CD4-positive, alpha-beta T cell treated with Interleukin-4 for 4 hours (primary cell): ENCODE results near the gene PXMP4.
A peak's percentile ranks its signal among the peaks of the same experiment; 100 is the strongest.

Source experiments
- DNase-seq: peaks from one replicate; pipeline ENCODE4 v3.0.0-alpha.2; 2020

The PXMP4 gene

DNA sequence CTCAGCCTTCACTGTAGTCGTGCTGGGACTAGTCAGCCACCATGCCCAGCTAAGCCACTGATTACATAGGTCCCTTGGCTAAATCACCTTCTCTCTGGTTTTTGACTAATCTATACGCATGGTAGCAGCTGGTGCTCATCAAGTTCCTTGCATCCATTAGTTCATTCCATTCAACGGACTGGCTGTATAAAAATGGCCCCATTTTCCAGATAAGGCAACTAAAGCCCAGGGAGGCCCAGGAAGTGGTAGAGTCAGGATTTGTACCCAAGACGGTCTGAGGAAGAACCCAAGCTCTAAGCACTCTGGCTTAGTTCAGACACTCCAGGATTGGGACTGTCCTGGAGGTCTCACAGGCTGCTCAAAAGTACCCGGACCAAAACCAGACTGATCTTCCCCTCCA is 38.8 kb downstream of the PXMP4 start:
- DNase-seq, result no peak

DNA sequence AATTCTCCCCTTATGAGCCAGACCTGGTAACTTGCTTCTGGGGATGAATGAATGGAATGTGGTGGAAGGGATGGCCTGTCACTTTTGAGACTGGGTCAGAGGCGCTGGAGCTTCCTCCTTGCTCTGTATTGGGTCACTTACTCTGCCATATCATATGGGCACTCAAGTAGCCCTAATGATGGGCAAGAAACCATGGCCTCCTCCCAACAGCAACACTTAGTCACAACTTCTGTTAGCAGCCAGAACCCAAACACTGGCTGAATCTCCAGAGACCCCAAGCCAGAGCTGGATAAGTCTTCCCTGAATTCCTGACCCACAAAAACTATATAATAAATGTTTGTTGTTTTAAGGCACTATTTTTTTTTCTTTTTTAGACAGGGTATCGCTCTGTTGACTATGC is 39.4 kb downstream of the PXMP4 start:
- no peak for DNase-seq

DNA sequence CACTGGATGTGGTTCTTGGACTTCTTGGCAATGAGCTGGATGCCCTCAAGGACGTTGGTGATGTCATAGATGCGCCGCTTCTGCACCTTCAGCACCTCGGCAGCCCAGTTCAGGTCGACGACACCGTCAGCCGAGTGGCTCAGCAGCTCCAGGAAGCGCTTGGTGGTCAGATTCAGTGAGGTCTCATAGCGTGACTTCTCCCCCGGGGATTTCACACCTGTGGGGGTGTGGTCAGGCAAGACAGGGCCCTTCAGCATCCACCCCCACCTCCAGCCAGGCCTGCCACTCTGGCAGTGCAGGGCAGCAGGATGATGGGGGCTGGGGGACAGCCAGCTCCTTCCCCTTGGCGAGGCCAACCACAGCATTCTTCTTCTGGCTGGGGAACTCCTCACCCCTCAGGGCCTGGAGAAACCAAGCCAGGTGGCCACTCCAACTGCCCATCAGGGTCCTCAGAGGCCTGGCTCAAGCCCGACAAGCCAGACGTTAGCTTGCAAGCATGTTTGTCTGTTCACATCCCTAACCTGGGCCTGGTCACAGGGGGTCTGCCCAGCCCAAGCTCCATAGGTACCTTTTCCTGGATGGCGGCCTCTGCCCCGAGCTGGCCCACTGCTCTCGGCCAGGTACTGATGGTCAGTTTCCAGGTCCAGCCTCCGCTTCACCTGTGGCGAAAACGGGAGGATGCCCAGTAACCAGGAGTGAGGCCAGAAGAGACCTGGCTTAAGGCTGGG is 40.2 kb downstream of the PXMP4 start:
- DNase-seq, result peak; percentile 59

DNA sequence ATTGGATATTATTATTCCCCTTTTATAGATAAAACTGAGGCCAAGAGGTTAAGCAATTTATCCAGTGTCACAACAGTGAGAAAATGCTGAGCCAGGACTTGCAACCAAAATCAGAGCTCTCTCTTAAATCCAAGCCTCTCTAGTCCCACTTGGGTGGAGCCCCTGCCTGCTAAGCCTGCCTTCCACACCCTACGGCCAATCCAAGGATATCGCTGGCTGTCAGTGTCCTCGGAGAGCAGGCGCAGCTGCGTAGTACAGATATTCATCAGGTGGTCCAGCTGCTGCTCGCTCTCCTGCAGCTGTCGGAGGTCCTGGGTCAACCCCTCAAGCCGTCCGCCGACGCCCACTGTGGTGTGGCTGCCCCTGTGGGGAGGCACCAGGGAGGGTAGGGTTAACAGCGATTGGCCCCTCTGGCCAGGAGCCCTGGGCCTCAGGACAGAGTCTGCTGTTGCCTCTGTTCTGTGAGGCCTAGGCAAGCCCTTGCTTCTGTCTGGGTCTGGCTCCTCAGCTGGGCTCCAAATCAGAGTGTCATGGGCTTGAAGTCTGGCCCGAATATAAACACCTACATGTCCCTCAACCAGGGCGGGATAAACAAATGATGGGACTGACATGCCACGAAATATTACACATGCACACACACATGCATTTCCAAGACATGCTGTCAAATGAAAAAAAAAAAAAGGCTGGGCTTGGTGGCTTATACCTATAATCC is 42.0 kb downstream of the PXMP4 start:
- no peak for DNase-seq

DNA sequence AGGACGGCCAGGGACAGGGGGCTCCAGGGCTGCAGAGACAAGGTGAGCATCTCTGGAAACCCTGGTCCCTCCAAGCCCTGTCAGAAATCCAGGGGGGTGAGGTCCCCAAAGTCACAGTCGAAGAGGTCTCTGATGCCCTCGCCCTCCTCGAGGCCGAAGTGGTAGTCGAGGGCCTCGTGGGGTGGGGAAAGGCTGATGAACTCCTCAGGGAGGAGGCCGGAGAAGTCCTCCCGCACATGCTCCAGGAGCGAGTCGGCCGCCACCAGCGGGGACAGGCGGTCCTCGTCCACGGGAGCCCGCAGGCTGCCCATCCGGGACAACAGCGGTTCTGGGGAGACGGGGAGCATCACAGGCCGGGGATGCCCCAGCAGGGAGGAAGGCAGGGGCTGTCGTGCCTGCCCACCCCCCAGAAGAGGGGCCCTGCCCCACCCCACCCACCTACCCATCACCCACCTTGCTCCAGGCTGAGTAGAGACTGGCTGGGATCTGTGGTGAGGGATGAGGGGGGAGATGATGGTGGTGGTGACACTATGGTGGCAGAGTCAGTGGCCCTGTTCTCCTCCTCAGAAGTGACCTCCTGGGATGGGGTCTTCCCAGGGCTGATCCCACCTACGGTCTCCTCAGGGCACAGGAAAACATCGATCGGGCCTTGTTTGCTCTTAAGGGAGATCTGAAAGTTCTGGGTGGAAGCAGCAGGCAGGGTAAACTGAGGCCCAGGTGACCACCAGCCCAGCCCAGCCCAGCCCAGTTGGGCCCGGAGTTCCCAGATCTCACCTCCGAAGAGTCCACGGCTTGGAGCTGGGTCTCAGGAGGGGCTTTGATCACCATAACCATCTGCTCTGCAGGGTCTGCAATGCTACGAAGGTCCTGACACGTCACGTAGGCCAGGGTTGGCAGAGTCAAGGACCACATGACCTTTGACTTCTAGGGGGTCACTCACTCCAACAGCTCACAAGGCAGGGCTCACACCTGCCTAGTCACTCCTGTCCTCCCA is 43.2 kb downstream of the PXMP4 start:
- DNase-seq, result no peak

DNA sequence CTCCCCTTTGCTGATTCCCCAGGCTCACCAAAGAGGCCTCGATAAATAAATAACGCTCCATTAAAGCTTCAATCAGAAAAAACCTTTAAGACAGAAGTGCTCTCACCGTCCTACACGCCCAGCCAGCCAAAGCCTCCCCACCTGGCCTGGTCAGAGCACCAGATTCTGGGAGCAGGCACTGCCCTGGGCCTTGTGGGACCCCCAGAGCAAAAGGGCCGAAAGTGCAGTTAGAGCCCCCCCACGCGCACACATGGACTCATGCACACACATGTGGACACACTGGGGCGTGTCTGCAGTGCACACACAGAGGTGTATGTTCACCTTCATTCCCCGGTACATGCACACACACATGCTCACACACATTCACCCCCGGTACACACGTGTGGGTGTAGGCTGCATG is 44.0 kb downstream of the PXMP4 start:
- DNase-seq, result no peak

DNA sequence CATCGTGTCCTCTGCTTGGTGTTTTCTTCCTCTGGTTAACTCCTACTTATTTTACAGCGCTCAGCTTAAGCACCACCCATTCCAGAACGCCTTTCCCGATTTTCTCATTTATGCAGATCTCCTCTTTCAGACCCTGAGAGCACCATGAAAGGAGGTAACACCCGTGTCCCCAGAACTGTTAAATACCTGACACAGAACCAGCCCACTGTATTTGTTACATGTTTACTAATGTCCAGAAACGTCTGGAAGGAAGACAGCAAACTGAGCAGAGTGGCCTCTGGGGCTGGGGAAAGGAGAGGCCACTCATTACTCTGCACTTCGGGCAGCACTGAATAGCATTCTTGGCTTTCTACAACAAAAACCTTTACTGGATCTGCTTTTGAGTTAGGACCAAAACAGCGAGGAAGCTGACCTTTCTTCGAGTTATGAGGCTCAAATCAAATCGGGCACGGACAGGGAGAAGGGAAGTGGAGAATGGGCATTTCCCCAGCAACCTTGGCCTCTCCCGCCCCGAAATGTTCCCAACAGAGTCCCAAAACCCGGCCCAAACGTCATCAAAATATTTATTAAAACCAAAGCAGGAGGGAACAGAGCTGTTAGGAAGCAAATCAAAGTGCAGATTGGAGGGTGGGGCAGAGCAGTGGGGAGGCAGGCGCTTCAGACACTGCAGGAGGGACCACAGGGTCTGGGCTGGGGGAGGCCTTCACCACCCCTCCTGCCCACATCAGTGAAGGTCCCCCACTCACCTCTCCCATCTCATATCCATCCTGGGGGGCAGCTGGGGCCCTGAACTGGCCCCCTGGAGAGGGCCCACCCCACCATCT is 44.8 kb downstream of the PXMP4 start:
- no peak for DNase-seq

DNA sequence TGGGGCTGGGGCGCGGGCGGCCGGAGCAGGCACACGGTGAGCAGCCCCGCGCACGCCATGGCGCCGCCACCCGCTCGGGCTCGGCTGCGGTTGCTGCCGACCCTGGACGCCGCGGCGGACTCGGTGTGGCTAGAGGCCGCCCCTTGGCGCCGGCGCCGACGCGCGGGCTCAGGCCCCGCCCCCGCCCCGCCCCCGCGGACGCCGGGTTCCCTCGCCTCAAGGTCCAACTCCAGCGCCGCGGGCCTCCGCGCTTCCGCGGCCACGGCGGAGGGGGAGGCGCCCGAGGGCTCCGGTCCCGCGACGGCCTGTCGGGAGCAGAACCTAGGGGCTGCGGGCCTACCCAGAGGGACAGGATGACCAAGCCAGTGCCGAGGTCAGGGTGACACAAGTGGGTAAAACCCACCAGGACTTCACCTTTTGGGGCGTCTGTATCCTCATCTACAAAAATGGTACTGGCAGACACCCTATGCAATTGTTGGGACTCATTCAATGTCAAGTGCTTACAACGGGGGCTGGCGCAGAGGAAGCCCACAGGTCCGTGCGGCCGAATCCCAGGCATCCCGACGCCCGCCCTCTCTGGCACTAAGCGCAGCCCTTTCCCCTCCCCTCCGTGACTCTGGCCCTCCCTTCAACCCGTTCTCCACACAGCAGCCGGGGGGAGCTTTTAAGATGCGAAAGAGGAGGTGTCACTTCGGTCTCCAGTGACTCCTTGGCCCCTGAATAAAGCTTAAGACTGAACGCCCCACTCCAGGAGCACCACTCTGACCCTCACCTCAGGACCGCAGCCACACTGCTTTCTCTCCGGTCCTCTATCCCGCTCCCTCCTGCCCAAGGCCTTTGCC is 45.6 kb downstream of the PXMP4 start, which contains the start of gene NECAB3:
Gene NECAB3, minus strand, starts transcription at position 135 of the 842 bp plus-strand sequence. Its CDS starts 76 bp downstream, at position 59.
- peak; percentile 42 for DNase-seq

DNA sequence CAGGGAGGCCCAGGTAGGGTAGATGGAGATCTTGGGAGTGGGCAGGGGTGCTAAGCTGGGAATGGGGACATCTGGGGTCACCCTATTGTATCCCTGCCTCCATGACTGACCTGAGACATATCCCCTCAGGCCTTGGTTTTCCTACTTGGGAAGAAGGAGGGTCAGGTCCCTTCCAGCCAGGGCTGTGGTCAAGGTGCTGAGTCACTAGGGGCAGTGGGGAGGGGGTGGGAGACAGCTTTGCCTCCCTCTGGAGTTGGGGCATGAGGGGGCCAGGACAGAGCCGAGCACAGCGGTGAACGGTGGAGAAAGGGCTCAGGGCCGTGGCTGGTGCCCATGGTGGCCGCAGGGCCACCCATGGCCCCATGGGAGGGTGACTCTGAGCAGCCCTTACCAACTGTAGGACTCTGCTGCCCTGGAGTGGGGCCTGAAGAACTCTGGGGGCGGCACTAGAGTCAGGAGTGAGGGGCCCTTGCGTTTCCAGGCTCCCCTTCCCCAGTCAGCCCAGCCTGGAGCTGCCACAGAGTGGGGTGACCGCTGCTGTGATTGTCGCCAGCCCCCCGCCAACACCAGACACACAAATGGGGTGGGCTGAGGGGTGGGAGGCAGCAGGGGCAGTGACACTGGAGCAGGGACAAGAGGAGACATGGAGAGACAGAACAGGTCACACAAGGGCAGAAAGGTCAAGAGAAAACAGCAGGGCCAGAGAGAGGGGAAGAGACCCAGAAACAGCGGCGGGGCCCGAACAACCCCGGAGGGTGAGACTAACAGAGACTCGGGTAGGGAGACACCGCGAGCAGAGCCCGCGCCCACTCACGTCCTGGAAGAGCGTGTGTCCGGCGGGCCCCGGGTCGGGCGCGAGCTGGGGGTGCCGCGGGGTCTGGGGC is 46.5 kb downstream of the PXMP4 start:
- DNase-seq, result no peak

DNA sequence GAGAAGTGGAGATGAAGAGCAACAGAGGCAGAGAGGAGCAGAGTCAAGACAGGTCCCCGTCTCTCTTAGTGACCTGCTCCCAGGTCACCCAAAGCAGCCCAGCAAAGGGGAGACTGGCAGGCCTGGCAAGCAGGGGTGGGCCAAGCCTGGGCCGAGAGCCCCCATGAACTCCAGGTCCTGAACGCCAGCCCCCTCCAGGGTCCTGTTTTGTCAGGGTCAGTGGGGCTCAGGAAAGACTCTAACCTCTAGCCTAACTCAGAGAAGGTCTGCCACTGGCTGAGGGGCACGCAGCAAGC is 47.0 kb downstream of the PXMP4 start:
- DNase-seq, result no peak

DNA sequence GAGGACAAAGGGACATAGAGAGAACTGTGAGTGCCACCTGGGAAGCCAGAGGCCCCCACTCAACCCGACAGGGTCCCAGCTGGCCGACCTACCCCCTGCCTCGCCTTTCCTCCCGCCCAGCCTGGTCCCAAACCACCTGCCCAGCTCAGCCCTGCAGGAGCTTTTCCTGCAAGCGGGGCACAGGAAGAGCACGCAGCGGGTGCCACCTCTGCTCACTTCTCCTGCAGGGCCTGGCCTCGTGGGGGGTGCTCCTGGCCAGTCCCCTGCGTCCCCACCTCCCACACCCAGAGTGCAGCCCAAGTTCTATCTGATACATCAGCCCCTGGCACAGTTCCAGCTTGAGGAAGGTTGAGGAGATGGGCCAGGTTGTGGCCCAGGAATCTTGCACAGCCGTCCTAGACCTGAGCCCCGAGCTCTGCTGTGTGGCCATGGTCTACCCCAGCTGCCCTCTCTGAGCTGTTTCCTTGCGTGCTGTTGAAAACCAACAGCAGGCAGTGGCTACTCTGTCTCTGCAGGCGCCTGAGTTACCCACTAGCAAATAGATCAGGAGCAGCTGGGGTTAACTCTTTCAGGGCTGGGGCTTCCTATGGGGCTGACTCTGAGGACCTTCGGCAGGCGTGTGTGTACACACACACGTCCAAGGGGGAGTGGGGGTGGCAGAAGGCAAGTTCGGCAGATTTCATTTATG is 47.5 kb downstream of the PXMP4 start:
- DNase-seq, result no peak

DNA sequence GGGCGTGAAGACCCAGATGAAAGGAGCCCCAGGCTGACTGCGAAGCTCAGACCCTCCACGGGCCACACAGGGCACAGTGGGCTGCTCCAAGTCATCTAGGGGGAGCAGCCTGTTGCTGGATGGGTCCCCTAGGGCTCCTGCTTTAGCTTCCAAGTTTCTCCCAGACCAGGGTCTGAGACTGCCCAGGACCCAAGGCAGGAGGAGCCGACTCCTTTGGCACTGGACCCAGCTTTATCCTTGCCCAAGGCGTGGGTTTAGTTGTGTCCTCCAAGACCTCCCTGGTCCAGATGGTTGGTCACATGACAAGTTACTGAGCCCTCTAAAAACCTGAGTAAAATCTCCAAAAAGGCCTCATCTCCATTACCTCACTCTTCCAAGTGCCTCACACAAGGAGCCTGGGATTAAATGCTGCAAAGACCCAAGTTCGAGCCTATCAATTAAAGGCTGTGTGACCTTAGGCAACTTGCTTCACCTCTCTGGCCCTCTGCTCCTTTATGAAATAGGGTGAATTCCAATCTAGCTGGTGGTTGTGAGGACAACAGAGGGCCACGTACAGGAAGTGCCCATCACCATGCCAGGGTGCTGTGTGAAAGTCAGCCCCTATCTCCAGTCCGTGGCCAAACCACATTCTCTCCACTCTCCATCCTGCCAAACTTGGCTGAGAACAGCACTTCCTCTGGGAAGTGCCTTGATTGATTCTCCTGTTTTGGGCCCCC is 48.4 kb downstream of the PXMP4 start:
- DNase-seq, result no peak

DNA sequence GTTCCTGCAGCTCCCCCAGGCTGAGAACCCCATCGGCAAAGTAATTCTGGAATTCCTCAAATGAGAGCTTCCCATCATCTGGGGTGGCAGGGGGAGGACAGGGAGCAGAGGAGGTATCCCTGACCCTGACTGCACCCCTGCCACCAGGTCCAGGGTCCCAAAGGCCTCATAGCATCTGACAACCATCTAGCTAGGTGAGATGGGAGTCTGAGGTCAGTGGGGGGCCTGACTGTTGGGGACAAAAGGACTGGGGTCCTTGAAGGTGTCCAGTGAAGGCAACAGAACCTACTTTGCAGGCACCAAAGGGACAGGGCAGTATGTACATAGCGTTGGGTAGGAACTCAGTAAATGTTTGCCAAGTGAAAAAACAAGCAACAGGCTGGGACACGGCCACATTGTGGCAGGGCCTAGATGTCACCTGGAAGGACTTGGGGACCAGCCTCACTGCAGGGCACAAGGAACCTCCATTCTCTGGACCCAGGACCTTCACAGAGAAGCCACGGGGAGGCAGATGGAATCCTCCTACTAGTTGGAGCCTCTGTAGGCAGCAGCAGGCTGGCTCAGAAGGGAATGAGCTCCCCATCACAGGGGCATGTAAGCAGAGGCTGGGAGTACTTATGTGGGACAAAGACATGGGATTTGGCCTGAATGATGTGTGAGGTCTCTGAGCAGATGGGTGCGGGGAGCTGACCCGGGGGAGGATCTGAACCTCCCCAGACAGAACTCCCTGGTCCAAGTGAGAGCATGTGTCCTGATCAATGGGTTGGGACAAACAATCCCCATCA is 49.2 kb downstream of the PXMP4 start:
- no peak for DNase-seq

DNA sequence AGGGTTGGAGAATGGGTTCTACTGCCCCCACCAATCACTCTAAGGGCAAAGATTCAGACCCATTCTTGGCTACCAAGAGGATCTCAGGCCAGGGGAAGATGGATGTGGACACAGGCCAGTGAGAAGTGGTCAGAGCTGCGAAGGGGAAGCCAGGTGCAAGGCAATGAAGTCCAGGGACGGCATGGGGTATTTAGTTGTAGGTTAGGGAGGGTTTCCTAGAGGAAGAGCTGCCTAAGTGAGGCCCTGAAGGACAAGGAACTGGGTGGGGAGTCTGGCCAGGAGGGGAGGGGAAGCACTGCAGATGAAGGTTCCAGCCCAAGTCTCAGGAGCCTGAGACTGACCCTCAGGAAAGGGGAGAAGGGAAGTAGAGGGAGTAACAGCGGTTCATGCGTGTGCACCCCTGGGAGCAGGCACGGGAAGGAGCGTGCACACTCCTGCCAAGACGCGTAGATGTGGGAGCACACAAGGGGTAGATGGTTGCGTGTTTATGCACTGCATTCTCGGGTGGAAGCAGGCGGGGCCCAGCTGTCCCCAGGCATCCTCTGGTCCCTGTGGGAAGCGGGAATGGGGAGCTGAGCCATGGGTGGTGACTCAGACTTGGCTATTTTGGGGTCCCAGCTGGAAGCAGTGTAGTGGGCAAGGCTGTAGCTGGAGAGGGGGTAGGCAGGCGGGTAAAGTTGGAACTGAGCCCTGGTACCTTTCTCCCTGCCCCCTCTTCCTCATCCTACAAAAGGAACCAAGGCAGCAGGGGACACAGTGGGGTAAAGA is 50.1 kb downstream of the PXMP4 start:
- DNase-seq, result no peak

DNA sequence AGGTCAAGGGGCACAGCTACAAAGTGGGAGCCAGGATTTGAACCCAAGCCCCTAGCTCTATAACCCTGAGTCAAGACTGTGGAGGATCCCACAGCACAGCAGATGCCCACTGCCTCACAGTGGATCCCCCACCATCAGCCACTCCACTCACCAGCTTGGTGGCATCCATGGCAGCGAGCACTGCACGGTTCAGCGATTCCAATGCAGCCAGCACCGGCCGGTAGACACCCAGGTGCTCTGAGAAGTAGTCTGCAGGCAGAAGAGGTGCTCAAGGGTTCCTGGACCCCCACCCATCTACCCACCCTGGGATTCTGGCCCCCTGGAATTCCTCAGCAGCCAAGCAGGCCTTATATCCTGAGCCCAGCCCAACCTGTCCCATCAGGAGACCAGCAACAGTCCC is 50.9 kb downstream of the PXMP4 start:
- no peak for DNase-seq

DNA sequence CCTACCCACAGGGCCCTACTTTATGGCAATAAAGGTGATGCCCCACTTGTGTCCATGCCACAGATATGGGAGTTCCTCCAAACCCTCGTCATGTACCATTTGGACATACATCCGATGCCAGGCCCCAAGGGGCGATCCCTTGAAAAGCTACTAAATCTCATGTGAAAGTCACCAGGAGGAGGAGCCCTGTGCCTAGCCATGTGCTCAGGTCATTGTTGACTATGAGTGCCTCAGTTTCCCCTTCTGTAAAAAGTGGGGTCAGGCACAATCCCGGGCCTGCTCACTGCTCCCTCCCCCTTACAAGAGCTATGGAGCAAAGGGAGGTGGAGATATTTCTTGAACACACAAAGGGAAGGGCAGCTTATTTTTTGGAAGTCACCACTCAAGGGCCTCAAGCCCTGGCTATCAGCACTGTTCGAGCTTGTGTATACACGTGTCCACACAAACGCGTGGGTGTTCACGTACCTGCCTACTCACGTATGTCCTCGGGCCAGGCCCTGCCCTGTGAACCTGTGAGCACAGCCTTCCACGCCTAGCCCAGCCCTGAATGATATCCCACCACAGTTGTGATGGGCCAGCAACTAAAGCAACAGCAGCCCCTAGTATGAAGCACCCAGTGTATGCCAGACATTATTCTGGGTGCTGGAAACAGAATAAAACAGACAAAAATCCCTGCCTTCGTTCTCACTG is 51.5 kb downstream of the PXMP4 start:
- no peak for DNase-seq
